CD4-positive, alpha-beta T cell (primary cell): ENCODE measurements around the gene DSC2. TPM values are rescaled to one million over a fixed set of nuclear protein-coding genes. Genes with fewer than 3 reads are reported as not detected.

Experiments used
- ATAC-seq: fragments of 200-7000 bp; cut with Tn5 transposase; one replicate; pipeline ENCODE4 v1.10.0; 2022; ENCODE audit warnings: mild to moderate bottlenecking; ENCODE audit not compliant: poor library complexity
- CTCF ChIA-PET: fragments of 350-600 bp; sonication (Branson Sonifier 250); formaldehyde crosslinking; loops from one replicate; lab custom pipeline; 2021; ENCODE audit warnings: antibody characterized with exemption, inconsistent platforms; lab: Charles Lee
- POLR2A ChIA-PET: fragments of 350-600 bp; sonication (Branson Sonifier 250); formaldehyde crosslinking; loops from one replicate; lab custom pipeline; 2021; ENCODE audit warnings: antibody characterized with exemption, inconsistent platforms; lab: Charles Lee
- DNase-seq, 14 experiments: peaks; one replicate each; pipeline ENCODE4 v3.0.0-alpha.2; 2013 to 2020; ENCODE audit warnings: mixed read lengths in 2 of 14
- H3K27ac ChIP-seq, 2 donors: one replicate each; pipeline versions ENCODE4 v1.5.1 to v1.7.0; 2013; ENCODE audit warnings: low read length in 2 of 2, low read depth in 1 of 2, mild to moderate bottlenecking in 1 of 2
- H3K27me3 ChIP-seq, 2 experiments: 1 replicate in 1 of 2; 2 replicates in 1 of 2; pipeline versions ENCODE4 v1.6.1 to v1.7.0; 2013; ENCODE audit warnings: low read length in 2 of 2, control low read depth in 1 of 2, mild to moderate bottlenecking in 1 of 2, moderate library complexity in 1 of 2; ENCODE audit not compliant: insufficient read depth in 2 of 2, control insufficient read depth in 1 of 2
- H3K36me3 ChIP-seq: one replicate; pipeline ENCODE4 v1.6.1; 2013; ENCODE audit warnings: low read length, control low read depth; ENCODE audit not compliant: insufficient read depth
- H3K4me1 ChIP-seq: one replicate; pipeline ENCODE4 v1.6.1; 2013; ENCODE audit warnings: low read length, control low read depth; ENCODE audit not compliant: insufficient read depth
- H3K4me3 ChIP-seq: one replicate; pipeline ENCODE4 v1.5.1; 2013; ENCODE audit warnings: mild to moderate bottlenecking, low read length, moderate library complexity
- H3K9me3 ChIP-seq, 2 experiments: 1 replicate in 1 of 2; 2 replicates in 1 of 2; pipeline versions ENCODE4 v1.6.1 to v1.7.0; 2013; ENCODE audit warnings: low read length in 2 of 2, mild to moderate bottlenecking in 2 of 2, control low read depth in 1 of 2, moderate library complexity in 1 of 2; ENCODE audit not compliant: control insufficient read depth in 1 of 2, insufficient read depth in 1 of 2
- H3K27ac Mint-ChIP-seq: one replicate; pipeline ENCODE4 v1.8.0; 2020; ENCODE audit warnings: mixed read lengths
- H3K27me3 Mint-ChIP-seq: one replicate; pipeline ENCODE4 v1.8.0; 2021; ENCODE audit warnings: mixed read lengths
- H3K36me3 Mint-ChIP-seq: one replicate; pipeline ENCODE4 v1.8.0; 2021; ENCODE audit warnings: low read depth, mixed read lengths
- H3K4me1 Mint-ChIP-seq: one replicate; pipeline ENCODE4 v1.8.0; 2021; ENCODE audit warnings: low read depth, mixed read lengths
- H3K4me3 Mint-ChIP-seq: one replicate; pipeline ENCODE4 v1.8.0; 2020; ENCODE audit warnings: mild to moderate bottlenecking, mixed read lengths
- H3K9me3 Mint-ChIP-seq: one replicate; pipeline ENCODE4 v1.8.0; 2020; ENCODE audit warnings: mixed read lengths
- intact Hi-C, 2 experiments: fragments of 100-400 bp; cut with DNase I in 1 of 2; cut with micrococcal nuclease in 1 of 2; formaldehyde crosslinking; loops; one replicate each; pipeline versions ENCODE4 v1.15.1 to v1.9.0; 2023 to 2025; cut with DNase I, micrococcal nuclease
- total RNA-seq, 174 experiments: library from RNA in 2 of 174; stranded (reverse) in 2 of 174; gene quantifications; one replicate each; pipeline ENCODE4 v1.2.3 and lab custom pipeline; 2021 to 2026
- TF ChIP-seq, protein P1 (sequence below): fragments of 200-600 bp; IDR thresholded peaks from one replicate; pipeline ENCODE4 v1.8.0; 2022; ENCODE audit warnings: antibody characterized with exemption, mild to moderate bottlenecking

Gene DSC2
- total RNA-seq, 2 experiments from 2014 or later: not detected

DNA sequence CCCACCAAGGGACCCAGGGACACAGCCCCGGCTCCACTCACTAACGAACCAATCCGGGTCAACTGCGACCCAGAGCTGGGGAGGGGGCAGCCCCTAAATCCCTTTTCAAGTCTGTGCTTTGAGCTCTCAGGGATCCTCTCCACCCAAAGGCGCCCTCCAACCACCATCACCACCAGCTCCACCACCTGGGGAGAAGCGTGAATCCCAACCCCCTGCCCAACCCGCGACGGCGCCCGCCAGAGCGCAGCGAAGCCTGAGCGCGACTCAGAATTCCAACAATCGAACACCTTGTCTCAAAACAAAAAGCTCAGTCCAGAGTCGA, 60.2 kb downstream of the DSC2 start:
- intact Hi-C loops: no loop called here
- H3K4me3 Mint-ChIP-seq: peak overlapping the region; percentile 67
- ChIA-PET POLR2A (no interaction called here), CTCF (no interaction called here)
- no peaks in the 10 kb centered on the region for H3K36me3 ChIP-seq
- no peak for ATAC-seq
- H3K27ac Mint-ChIP-seq: no peak overlapping the region
- no peak overlapping the region for H3K27ac ChIP-seq
- H3K9me3 Mint-ChIP-seq: peaks cover 15% of the 10 kb centered on the region
- peaks cover 19 to 31% of the 10 kb centered on the region in 2 experiments for H3K27me3 ChIP-seq
- H3K4me1 Mint-ChIP-seq: peaks cover 6% of the 10 kb centered on the region
- no peak overlapping the region for H3K4me3 ChIP-seq
- no peaks in the 10 kb centered on the region for H3K4me1 ChIP-seq
- peaks cover 62% of the 10 kb centered on the region for H3K27me3 Mint-ChIP-seq
- TF ChIP-seq, protein P1, sequence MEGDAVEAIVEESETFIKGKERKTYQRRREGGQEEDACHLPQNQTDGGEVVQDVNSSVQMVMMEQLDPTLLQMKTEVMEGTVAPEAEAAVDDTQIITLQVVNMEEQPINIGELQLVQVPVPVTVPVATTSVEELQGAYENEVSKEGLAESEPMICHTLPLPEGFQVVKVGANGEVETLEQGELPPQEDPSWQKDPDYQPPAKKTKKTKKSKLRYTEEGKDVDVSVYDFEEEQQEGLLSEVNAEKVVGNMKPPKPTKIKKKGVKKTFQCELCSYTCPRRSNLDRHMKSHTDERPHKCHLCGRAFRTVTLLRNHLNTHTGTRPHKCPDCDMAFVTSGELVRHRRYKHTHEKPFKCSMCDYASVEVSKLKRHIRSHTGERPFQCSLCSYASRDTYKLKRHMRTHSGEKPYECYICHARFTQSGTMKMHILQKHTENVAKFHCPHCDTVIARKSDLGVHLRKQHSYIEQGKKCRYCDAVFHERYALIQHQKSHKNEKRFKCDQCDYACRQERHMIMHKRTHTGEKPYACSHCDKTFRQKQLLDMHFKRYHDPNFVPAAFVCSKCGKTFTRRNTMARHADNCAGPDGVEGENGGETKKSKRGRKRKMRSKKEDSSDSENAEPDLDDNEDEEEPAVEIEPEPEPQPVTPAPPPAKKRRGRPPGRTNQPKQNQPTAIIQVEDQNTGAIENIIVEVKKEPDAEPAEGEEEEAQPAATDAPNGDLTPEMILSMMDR: no peak
- no peak for DNase-seq
- peaks cover 0 to 24% of the 10 kb centered on the region in 2 experiments for H3K9me3 ChIP-seq
- no peaks in the 10 kb centered on the region for H3K36me3 Mint-ChIP-seq

DNA sequence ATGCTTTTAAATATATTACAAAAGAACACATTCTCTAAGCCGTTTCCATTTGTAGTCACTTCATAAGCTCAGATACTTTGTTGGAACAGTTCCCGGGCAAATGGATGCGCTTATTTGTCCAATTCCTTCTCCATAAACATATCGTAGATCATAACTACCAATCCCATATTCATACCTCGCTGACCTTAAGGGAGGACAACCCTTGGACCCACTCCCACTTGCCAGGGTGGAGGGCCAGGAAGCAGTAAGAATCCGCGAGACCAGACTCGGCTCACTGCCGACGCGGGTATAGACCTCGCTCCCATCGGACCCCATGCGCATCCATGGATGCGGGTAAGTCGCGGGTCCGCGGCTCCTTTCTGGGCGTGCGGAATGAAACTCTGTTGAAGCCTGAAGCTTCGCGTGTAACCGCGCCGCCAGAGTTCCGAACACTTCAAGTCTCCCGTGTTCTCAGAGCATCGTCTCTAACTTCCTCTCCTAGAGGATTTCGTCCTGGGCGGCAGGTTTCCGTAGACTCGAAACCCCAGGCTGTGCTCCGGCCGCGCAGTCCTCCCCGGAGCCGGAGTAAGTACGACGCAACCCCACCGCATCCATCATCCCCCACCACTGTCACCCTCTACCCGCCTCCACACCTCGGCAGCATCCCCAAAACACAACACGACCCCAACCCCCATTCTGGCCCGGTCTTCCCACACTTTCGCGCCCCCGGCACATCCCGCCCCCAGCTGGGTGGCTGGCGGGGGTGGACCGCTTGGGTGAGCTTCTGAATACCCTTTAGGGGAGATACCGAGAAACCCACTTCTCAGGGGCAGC, 60.7 kb downstream of the DSC2 start:
- H3K4me1 Mint-ChIP-seq: peaks cover 6% of the 10 kb centered on the region
- H3K4me3 Mint-ChIP-seq: peak overlapping the region; percentile 67
- H3K36me3 ChIP-seq: no peaks in the 10 kb centered on the region
- H3K4me3 ChIP-seq: no peak overlapping the region
- H3K9me3 Mint-ChIP-seq: peaks cover 10% of the 10 kb centered on the region
- H3K27me3 Mint-ChIP-seq: peaks cover 56% of the 10 kb centered on the region
- POLR2A ChIA-PET: no interaction called here
- no peaks in the 10 kb centered on the region for H3K4me1 ChIP-seq
- CTCF ChIA-PET: no interaction called here
- no peak for DNase-seq
- H3K27me3 ChIP-seq: peaks cover 19 to 31% of the 10 kb centered on the region in 2 experiments
- TF ChIP-seq, protein P1: no peak
- H3K27ac ChIP-seq: no peak overlapping the region
- H3K9me3 ChIP-seq: peaks cover 0 to 24% of the 10 kb centered on the region in 2 experiments
- no peak for ATAC-seq
- intact Hi-C loops: no loop called here
- H3K27ac Mint-ChIP-seq: no peak overlapping the region
- no peaks in the 10 kb centered on the region for H3K36me3 Mint-ChIP-seq

DNA sequence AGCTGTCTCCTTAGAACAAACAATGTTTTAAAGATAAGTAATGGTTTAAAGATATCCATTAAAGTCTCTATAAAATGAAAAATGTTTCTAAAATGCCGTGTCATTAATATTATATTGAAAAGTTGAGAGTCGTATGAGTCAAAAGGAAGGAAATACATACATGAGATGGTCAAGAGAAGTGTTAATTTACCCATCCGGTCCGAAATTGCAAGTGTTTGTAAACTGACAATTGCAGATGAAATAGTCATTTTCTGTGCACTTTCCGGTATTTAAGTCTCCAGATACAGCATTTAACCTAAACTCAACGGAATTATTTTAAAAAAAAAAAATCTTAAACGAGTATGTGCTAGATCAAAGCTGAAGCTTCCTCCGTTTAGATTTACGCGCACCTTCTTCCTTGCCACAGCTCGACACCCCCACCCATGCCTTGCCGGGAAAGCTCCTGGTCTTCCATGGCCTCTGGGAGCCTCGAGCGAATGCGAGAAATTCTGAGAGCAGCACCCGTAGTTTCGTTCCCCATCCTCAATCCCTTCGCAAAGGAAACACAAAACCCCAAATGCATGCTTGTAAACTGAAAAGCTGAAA, 61.4 kb downstream of the DSC2 start:
- Histone ChIP-seq H3K27me3 (peaks cover 19 to 31% of the 10 kb centered on the region in 2 experiments), H3K36me3 (no peaks in the 10 kb centered on the region), H3K27ac (no peak overlapping the region), H3K9me3 (peaks cover 0 to 24% of the 10 kb centered on the region in 2 experiments), H3K4me3 (no peak overlapping the region), H3K4me1 (no peaks in the 10 kb centered on the region)
- no peaks in the 10 kb centered on the region for H3K36me3 Mint-ChIP-seq
- H3K9me3 Mint-ChIP-seq: peaks cover 4% of the 10 kb centered on the region
- no peak for ATAC-seq
- intact Hi-C loops: no loop called here
- DNase-seq: no peak
- peaks cover 52% of the 10 kb centered on the region for H3K27me3 Mint-ChIP-seq
- TF ChIP-seq, protein P1: no peak
- H3K27ac Mint-ChIP-seq: no peak overlapping the region
- ChIA-PET CTCF (no interaction called here), POLR2A (no interaction called here)
- H3K4me3 Mint-ChIP-seq: no peak overlapping the region
- H3K4me1 Mint-ChIP-seq: peaks cover 6% of the 10 kb centered on the region
